Keratinocyte (primary cell): Measurements from ENCODE around the gene FAM153A. TPM values are rescaled to one million over a fixed set of nuclear protein-coding genes. Genes with fewer than 3 reads are reported as not detected.
A peak's percentile ranks its signal among the peaks of the same experiment; 100 is the strongest.
"Not testable (repeated sequence)": the region's sequence is repeated elsewhere in the genome, so short reads cannot be mapped to it uniquely, and the experiment has no call there.

Experiments
- DNase-seq: peaks from one replicate; pipeline ENCODE4 v3.0.0-alpha.2; 2011; ENCODE audit warnings: low read depth, missing footprints, low spot score
- FAIRE-seq: peaks from 2 replicates; lab custom pipeline; 2011; peaks lifted over from hg19 to GRCh38; lab: Jason Lieb, UNC
- H2AFZ ChIP-seq: 2 replicates; pipeline ENCODE4 v1.6.0; 2012; ENCODE audit warnings: low read length, control low read depth, inconsistent platforms; ENCODE audit not compliant: control insufficient read depth
- H3K27ac ChIP-seq: 2 replicates; pipeline ENCODE4 v1.5.1; 2011; ENCODE audit warnings: low read length; ENCODE audit not compliant: control insufficient read depth, insufficient read depth
- H3K27me3 ChIP-seq: 3 replicates; pipeline ENCODE4 v1.6.0; 2011; ENCODE audit warnings: low read length; ENCODE audit not compliant: control insufficient read depth, insufficient read depth; ENCODE audit errors: extremely low read depth
- H3K36me3 ChIP-seq, 2 experiments: 2 replicates in 1 of 2; 3 replicates in 1 of 2; pipeline ENCODE4 v1.5.1; 2011; ENCODE audit warnings: low read length in 2 of 2, mild to moderate bottlenecking in 1 of 2; ENCODE audit not compliant: control insufficient read depth in 2 of 2, insufficient read depth in 2 of 2; ENCODE audit errors: extremely low read depth in 1 of 2
- H3K4me1 ChIP-seq: 3 replicates; pipeline ENCODE4 v1.5.1; 2011; ENCODE audit warnings: low read length; ENCODE audit not compliant: control insufficient read depth, insufficient read depth; ENCODE audit errors: extremely low read depth
- H3K4me2 ChIP-seq: 3 replicates; pipeline ENCODE4 v1.6.0; 2011; ENCODE audit warnings: low read depth, low read length; ENCODE audit not compliant: control insufficient read depth, insufficient read depth; ENCODE audit errors: extremely low read depth
- H3K4me3 ChIP-seq, 3 experiments: fragments of 200-600 bp in 1 of 3; sonication (generic) in 1 of 3; 2 replicates in 2 of 3; 3 replicates in 1 of 3; pipeline ENCODE4 v1.5.1; 2011 to 2016; ENCODE audit warnings: low read length in 3 of 3, mild to moderate bottlenecking in 3 of 3, control low read depth in 2 of 3, inconsistent platforms in 1 of 3, low read depth in 1 of 3, mixed read lengths in 1 of 3, mixed run types in 1 of 3, moderate library complexity in 1 of 3; ENCODE audit not compliant: control insufficient read depth in 2 of 3, insufficient read depth in 2 of 3; ENCODE audit errors: extremely low read depth in 1 of 3
- H3K79me2 ChIP-seq: 2 replicates; pipeline ENCODE4 v1.6.0; 2012; ENCODE audit warnings: low read length; ENCODE audit not compliant: control insufficient read depth, insufficient read depth
- H3K9ac ChIP-seq: 3 replicates; pipeline ENCODE4 v1.6.0; 2011; ENCODE audit warnings: low read length; ENCODE audit not compliant: control insufficient read depth, insufficient read depth; ENCODE audit errors: extremely low read depth
- H3K9me1 ChIP-seq: 3 replicates; pipeline ENCODE4 v1.6.0; 2011; ENCODE audit warnings: low read length; ENCODE audit not compliant: control insufficient read depth, insufficient read depth; ENCODE audit errors: extremely low read depth
- H3K9me3 ChIP-seq: 2 replicates; pipeline ENCODE4 v1.5.1; 2012; ENCODE audit warnings: low read depth, low read length; ENCODE audit not compliant: control insufficient read depth
- H4K20me1 ChIP-seq: 3 replicates; pipeline ENCODE4 v1.6.0; 2011; ENCODE audit warnings: low read length; ENCODE audit not compliant: control insufficient read depth, insufficient read depth; ENCODE audit errors: extremely low read depth
- dilution Hi-C: fragments of 300-500 bp; cut with MboI; formaldehyde crosslinking; loops from one replicate; pipeline ENCODE4 v1.7.0; 2020; ENCODE audit warnings: low sequenced_read_pairs; ENCODE audit not compliant: extremely low pct_ligation_motif_present
- polyA plus RNA-seq, 5 experiments: library from polyadenylated mRNA; depleted of rRNA in 3 of 5; stranded (reverse) in 3 of 5; stranded (forward) in 1 of 5; unstranded in 1 of 5; fragments of >200 nt; gene quantifications; 1 replicate in 1 of 5; 2 replicates in 3 of 5; 3 replicates in 1 of 5; pipeline versions ENCODE4 v1.2.1 to v1.2.3, GENCODE V29; 2011 to 2012; ENCODE audit warnings: missing spikeins in 2 of 5, low read depth in 1 of 5, low replicate concordance in 1 of 5

FAM153A gene
- polyA plus RNA-seq, 1 donor (not counting 4 experiments of a cell fraction or from before 2014, with no cell fraction given) = 0.01 TPM

DNA sequence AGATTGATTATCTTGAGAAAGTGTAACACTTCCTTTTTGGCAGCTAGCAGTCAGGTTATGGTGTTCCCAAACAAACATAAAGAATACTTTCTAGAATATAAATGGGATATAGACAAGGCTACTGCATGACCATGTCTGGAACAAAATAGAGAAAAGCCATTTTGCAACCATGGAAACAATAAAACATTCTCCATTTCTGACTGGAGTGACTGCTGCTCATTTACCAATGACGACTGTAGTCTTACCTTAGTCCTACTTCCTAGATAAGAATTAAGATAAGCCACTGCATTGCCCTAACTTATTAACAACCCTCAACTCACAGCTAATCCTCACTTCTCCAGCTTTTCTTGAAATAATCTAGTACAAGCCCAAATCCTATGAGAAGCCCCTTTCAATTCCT lies 100.8 kb downstream of the FAM153A start:
- H2AFZ ChIP-seq, H3K27ac ChIP-seq, H3K79me2 ChIP-seq, dilution Hi-C loops, H3K9ac ChIP-seq, H3K4me2 ChIP-seq, H3K4me3 ChIP-seq, H4K20me1 ChIP-seq, H3K4me1 ChIP-seq, H3K9me3 ChIP-seq, H3K27me3 ChIP-seq, H3K9me1 ChIP-seq, H3K36me3 ChIP-seq, DNase-seq: not testable (repeated sequence)
- FAIRE-seq = peak; percentile 29

Other genes starting within 250 kb of the FAM153A start
- gene FAM193B, start 228.3 kb downstream of the FAM153A start, polyA plus RNA-seq = 21.9 to 43.6 TPM (median 27.5 TPM) in 3 replicates
- gene TMED9, start 190.7 kb downstream of the FAM153A start, polyA plus RNA-seq = 247 to 341 TPM (median 276 TPM) in 3 replicates
- 15.7 to 34.9 TPM (median 19.6 TPM) in 3 replicates for gene B4GALT7, start 182.8 kb downstream of the FAM153A start, polyA plus RNA-seq
- gene PROP1, start 213.3 kb upstream of the FAM153A start, polyA plus RNA-seq = not detected in 3 replicates